ENCODE results near the gene MYL5. TPM values are rescaled to one million over a fixed set of nuclear protein-coding genes. Genes with fewer than 3 reads are reported as not detected.

Gene MYL5
- total RNA-seq, 1 experiment from 2014 or later = 17.1 TPM

DNA sequence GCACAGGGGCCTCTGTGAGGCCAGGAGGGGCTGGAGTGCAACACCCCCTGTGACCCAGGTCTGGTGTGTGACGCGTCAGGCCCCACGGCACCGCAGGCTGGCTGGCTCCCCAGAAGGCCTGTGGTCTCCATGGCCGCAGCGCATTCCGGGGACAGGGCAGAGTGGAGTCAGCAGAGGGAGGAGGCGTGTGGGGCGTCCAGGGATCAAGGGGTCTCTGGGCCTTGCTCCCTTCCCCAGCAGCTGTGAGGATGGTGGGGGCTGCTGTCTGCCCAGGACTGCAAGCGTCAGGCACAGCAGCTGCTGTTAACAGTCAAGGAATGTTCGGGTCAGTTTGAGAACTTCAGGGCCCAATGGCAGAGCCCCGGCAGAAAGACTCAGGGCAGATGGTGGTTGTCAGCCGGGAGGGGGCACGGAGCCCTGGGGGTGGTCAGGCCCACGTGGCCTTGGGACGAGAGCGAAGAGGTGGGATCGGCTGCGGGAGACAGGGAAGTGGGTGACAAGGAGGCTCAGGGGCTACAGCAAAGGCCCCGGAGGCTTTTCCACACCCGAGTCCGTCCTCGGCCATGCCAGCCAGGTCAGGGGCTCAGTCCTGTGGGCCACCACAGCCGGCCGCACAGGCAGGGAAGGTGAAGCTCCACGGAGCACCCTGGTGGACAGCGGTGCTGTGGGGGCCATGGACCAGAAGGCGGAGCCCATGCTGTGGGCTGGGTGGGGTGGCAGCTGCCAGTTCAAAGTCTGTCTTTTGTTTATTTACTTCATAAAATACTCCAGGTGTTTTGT lies 49.6 kb downstream of the MYL5 start:
- Mint-ChIP-seq H3K9me3 (ENCODE audit: unreplicated experiment) (no peaks in the 10 kb centered on the region), H3K4me1 (ENCODE audit: low read depth, unreplicated experiment) (peaks cover 9% of the 10 kb centered on the region), H3K27me3 (ENCODE audit: insufficient read depth, unreplicated experiment) (no peaks in the 10 kb centered on the region), H3K4me3 (ENCODE audit: unreplicated experiment) (no peak overlapping the region), H3K27ac (ENCODE audit: unreplicated experiment) (peak overlapping the region; percentile 33), H3K36me3 (ENCODE audit: insufficient read depth, unreplicated experiment) (peaks cover 47% of the 10 kb centered on the region)
- POLR2A ChIA-PET = no interaction called here
- CTCF ChIA-PET = interaction anchor here (0.7 kb wide), 1 partner anchor 40 kb away, joined by 4 read pairs; no protein-coding TSS in a partner anchor
- no peak overlapping the region for H3K4me3 ChIP-seq (ENCODE audit: low read depth, low read length)
- DNase-seq = no peak
- 0 out of 2 replicates have a peak, but pooled peaks cover 3% of the 10 kb centered on the region for H3K36me3 ChIP-seq (ENCODE audit: control insufficient read depth, insufficient read depth, low read length)
- H3K4me1 ChIP-seq = no peaks in the 10 kb centered on the region
- intact Hi-C loops (cut with micrococcal nuclease; ENCODE audit: unreplicated experiment) = no loop called here
- no peaks in the 10 kb centered on the region for H3K9me3 ChIP-seq
- TF ChIP-seq, protein P1, sequence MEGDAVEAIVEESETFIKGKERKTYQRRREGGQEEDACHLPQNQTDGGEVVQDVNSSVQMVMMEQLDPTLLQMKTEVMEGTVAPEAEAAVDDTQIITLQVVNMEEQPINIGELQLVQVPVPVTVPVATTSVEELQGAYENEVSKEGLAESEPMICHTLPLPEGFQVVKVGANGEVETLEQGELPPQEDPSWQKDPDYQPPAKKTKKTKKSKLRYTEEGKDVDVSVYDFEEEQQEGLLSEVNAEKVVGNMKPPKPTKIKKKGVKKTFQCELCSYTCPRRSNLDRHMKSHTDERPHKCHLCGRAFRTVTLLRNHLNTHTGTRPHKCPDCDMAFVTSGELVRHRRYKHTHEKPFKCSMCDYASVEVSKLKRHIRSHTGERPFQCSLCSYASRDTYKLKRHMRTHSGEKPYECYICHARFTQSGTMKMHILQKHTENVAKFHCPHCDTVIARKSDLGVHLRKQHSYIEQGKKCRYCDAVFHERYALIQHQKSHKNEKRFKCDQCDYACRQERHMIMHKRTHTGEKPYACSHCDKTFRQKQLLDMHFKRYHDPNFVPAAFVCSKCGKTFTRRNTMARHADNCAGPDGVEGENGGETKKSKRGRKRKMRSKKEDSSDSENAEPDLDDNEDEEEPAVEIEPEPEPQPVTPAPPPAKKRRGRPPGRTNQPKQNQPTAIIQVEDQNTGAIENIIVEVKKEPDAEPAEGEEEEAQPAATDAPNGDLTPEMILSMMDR (IDR thresholded peaks at IDR 0.05; ENCODE audit: insufficient read depth in 1 of 2, low read depth in 1 of 2, low read length in 1 of 2, severe bottlenecking in 1 of 2, unreplicated experiment in 1 of 2) = no peak
- no TSS peak for BruUV-seq (replicated peaks)
- H3K27me3 ChIP-seq (replicated peaks; ENCODE audit: control insufficient read depth, insufficient read depth, low read length) = no peaks in the 10 kb centered on the region

DNA sequence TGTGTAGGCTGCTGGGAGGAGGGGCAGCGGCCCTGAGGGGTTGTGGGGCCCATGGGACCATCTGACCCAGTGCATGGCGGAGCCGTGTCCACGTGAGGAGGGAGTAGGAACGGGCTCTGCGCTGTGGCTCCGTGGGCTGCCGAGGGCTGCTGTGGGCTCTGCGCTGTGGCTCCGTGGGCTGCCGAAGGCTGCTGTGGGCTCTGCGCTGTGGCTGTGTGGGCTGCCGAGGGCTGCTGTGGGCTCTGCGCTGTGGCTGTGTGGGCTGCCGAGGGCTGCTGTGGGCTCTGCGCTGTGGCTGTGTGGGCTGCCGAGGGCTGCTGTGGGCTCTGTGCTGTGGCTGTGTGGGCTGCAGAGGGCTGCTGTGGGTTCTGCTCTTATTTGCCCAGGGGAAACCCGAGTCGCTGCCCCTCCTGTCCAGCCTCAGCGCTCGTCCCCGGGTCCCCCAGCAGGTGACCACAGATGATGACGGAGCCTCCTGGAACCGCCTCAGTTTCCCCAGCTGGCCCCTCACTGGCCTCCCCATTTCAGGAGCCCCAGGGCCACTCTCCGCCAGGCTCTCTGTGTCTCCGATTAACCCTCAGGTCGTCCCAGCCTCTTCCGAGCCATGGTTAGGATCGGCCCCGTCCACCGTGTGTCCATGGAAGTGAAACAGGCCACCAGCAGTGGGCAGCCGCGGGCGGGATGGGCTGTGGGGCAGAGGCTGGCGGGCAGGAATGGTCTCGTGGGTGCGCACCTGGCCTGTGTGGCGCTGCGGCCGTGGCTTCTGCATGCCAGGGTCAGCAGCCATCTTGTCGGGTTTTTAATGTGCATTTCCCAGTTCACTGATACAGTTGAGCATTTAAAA lies 51.3 kb downstream of the MYL5 start:
- Mint-ChIP-seq H3K9me3 (ENCODE audit: unreplicated experiment) (no peaks in the 10 kb centered on the region), H3K36me3 (ENCODE audit: insufficient read depth, unreplicated experiment) (peaks cover 40% of the 10 kb centered on the region), H3K27me3 (ENCODE audit: insufficient read depth, unreplicated experiment) (no peaks in the 10 kb centered on the region), H3K27ac (ENCODE audit: unreplicated experiment) (no peak overlapping the region), H3K4me3 (ENCODE audit: unreplicated experiment) (no peak overlapping the region), H3K4me1 (ENCODE audit: low read depth, unreplicated experiment) (peaks cover 9% of the 10 kb centered on the region)
- no TSS peak for BruUV-seq (replicated peaks)
- H3K9me3 ChIP-seq = no peaks in the 10 kb centered on the region
- H3K4me3 ChIP-seq (ENCODE audit: low read depth, low read length) = no peak overlapping the region
- ChIA-PET CTCF (no interaction called here), POLR2A (no interaction called here)
- no peaks in the 10 kb centered on the region for H3K4me1 ChIP-seq
- no peaks in the 10 kb centered on the region for H3K27me3 ChIP-seq (replicated peaks; ENCODE audit: control insufficient read depth, insufficient read depth, low read length)
- no peak for DNase-seq
- TF ChIP-seq, protein P1 (IDR thresholded peaks at IDR 0.05; ENCODE audit: insufficient read depth in 1 of 2, low read depth in 1 of 2, low read length in 1 of 2, severe bottlenecking in 1 of 2, unreplicated experiment in 1 of 2) = no peak
- H3K36me3 ChIP-seq (ENCODE audit: control insufficient read depth, insufficient read depth, low read length) = peaks cover 3% of the 10 kb centered on the region; the same call in 1 of the 2 replicates
- intact Hi-C loops (cut with micrococcal nuclease; ENCODE audit: unreplicated experiment) = no loop called here

DNA sequence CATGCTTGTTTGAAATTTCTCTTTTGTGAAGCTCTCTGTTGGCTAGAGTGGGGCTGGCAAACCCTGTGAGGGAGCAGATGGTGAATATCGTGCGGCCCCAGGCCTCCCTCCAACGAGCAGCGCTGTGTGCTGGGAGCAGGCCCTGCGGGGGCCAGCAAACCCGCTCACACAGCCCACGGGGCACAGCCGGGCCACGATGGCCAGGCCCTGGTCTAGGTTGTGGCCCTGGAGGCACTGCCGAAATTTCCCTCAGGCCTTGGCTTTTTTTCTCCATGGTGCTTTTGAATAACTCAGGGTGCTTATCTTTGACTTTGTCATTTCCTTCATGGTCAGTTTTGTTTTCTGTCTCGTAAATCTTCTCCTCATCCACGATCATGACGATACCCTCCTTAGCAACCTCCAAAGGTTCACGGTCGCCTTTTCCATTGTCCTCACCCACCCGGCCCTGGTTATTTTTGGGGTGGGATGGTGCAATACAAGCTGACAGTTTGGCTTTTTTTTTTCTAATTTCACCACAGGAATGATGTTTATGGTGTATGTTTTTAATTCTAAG lies 52.0 kb downstream of the MYL5 start:
- H3K27me3 ChIP-seq (replicated peaks; ENCODE audit: control insufficient read depth, insufficient read depth, low read length) = no peaks in the 10 kb centered on the region

More for the DNA sequence above, 52.0 kb downstream of the MYL5 start:
- H3K36me3 ChIP-seq (ENCODE audit: control insufficient read depth, insufficient read depth, low read length) = peaks cover 2% of the 10 kb centered on the region; the same call in 1 of the 2 replicates
- ChIA-PET CTCF (no interaction called here), POLR2A (no interaction called here)
- no peaks in the 10 kb centered on the region for H3K4me1 ChIP-seq
- H3K36me3 Mint-ChIP-seq (ENCODE audit: insufficient read depth, unreplicated experiment) = peaks cover 37% of the 10 kb centered on the region
- BruUV-seq (replicated peaks) = no TSS peak
- H3K27ac Mint-ChIP-seq (ENCODE audit: unreplicated experiment) = no peak overlapping the region
- TF ChIP-seq, protein P1 (IDR thresholded peaks at IDR 0.05; ENCODE audit: insufficient read depth in 1 of 2, low read depth in 1 of 2, low read length in 1 of 2, severe bottlenecking in 1 of 2, unreplicated experiment in 1 of 2) = no peak
- peaks cover 9% of the 10 kb centered on the region for H3K4me1 Mint-ChIP-seq (ENCODE audit: low read depth, unreplicated experiment)
- H3K9me3 Mint-ChIP-seq (ENCODE audit: unreplicated experiment) = no peaks in the 10 kb centered on the region
- no peak overlapping the region for H3K4me3 ChIP-seq (ENCODE audit: low read depth, low read length)
- no peak overlapping the region for H3K4me3 Mint-ChIP-seq (ENCODE audit: unreplicated experiment)
- DNase-seq = no peak
- H3K27me3 Mint-ChIP-seq (ENCODE audit: insufficient read depth, unreplicated experiment) = no peaks in the 10 kb centered on the region
- intact Hi-C loops (cut with micrococcal nuclease; ENCODE audit: unreplicated experiment) = no loop called here
- H3K9me3 ChIP-seq = no peaks in the 10 kb centered on the region

All from Caco-2 (cell line).